ENCODE measurements around the gene ERCC8.
"Not testable (repeated sequence)": the region's sequence is repeated elsewhere in the genome, so short reads cannot be mapped to it uniquely, and the experiment has no call there.

Gene ERCC8

GRCh38 chr5:60903356-60903755 lies 41.5 kb downstream of the ERCC8 start:
- no peak for DNase-seq

DNA sequence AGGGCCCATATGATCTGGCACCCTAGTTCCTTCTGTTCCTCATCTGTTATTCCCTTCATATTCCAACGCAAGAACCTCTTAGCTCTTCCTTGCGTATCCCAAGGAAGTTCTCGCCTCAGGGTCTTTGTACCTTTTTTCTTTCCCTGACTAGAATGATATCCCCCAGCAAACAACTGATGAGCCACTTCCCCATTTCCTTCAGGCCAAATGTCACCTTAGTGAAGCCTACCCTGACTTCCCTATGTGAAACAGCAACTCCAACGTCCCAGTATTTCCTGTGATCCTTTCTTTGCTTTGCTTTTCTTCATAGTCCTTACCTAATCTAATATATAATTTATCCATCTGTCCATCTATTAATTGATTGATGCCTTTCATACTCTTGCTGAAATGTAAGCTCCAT lies 47.9 kb downstream of the ERCC8 start:
- DNase-seq: no peak

DNA sequence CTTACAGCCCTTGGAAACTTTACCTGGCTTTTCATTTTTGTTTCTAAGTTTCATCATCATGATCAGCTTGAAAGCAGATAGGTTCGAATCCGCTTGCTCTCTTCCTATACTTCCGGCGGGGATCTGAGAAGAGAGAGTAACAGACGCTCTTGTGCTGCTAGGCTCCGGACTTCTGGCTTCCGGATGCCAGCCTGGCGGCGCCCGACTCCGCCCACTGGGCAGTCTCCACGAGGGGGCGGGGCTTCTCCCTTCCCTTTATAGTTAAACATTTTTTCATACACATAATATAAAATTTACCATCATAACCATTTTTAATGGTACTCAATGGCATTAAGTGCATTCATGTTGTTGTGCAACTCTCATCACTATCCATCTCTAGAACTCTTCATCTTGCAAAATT lies 51.3 kb downstream of the ERCC8 start:
- no peak for DNase-seq

DNA sequence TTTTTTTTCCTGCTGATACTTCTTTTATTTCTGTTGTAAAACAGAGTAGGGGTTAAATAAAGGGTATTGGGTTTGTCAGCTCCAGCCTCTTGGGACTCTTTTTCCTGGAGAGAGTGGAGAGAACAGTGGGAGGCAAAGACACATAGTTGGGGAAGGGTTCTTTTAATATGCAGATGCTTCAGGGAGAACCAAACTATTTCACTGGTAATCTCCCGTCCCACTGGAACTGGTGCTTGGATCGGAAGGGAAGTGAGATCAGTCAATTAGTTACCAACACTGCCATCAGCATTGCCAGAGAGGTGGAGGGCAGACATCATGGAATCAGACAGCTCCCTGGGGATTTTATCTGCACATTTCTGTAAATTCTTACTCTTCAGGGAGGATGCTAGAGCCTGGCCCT lies 53.2 kb downstream of the ERCC8 start:
- DNase-seq: no peak

DNA sequence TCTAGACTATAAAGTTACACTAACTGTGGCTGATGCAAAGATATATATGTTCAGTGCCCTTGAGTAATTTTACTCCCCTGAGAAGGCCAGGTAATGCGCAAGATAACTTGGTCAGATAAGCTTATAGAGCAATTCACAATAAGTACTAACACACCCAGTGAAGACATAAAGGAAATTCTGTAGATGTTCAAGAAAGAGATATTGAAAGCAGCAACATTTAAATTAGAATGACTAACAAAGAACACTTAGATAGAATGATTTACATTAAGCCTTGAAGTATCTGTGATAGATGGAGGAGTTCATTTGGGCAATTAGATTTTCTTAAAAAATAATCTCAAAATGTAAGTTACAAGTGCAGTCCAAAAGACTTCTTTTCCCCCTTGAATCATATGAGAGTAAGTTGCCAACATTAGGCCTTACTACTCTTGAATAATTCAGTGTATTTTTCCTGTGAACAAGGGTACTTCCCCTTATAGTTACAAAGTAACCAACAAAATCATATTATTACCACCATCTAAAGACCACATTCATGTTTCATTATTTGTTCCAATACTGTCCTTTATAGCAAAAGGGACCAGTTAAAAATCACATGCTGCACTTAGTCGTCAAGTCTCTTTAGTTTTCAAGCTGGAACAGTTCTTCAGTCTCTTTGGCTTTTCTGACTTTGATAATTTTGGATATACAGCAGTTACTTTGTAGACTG lies 56.4 kb downstream of the ERCC8 start:
- DNase-seq: no peak

DNA sequence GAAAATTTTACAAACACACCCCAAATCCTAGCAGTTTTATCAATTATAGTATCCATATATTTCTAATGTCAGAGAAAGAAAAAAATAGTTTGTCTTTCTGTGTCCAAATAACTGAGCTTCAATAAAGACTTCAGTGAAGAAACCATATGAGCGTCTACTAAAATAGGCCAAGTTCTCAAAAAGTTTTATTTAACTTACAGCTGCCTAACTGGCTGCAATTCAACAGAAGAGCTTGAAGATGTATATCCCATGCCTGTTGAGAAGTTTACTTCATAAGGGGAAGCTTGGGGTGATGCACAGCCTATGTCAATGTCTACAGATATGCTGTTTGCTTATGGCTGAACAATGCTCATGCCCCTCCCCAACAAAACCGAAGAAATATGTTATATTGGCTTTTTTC lies 57.1 kb downstream of the ERCC8 start:
- DNase-seq: no peak

DNA sequence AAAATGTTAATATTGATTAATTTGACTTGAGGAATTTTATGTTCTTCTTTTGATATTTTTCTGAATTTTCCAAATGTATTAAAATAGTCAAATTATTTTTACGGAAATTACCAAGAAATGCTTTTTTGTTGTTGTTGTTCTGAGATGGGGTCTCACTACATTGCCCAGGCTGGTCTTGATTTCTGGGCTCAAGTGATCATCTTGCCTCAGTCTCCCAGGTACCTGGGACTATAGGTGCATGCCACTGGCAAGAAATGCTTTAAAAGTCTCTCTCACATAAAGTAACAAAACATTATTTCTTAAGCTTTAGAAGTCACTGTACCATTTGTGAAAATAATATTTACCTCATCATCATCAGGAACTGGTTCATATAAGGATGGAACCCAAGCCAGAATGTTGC lies 57.8 kb downstream of the ERCC8 start:
- DNase-seq: no peak

- DNase-seq: no peak
These were observed 58.7 kb downstream of the ERCC8 start for GRCh38 chr5:60886158-60886557.

DNA sequence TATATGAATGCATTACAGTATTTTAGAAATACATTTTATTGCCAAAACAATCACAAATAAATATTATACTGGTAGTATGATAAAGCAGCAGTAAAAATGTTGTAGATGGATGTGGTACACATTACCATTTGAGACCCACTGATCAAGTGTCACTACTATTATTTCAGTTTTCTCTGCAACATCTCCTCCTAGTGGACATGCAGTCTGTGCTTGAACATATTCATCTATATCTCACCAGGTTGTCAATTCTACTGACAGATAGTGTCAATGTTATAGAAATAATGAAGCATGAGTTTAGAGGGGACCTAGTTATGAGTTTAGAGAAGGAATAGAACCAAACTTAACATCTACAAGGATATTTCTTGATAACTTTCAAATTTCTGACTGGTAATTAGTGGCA lies 61.6 kb downstream of the ERCC8 start:
- DNase-seq: peak; percentile 5

DNA sequence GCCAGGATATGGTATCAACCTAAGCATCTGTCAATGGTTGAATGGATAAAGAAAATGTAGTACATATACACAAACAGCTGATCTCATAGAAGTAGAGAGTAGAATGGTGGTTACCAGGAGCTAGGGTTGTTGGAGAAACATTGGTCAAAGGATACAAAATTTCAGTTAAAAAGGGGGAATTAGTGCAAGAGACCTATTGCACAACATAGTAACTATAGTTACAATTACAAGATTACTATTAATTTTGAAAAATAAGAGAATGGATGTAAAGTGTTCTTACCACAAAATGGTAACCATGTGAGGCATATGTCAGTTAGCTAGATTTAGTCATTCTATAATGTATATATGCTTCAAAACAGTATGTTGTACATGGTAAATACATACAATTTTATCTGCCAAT lies 72.0 kb downstream of the ERCC8 start:
- DNase-seq: no peak

DNA sequence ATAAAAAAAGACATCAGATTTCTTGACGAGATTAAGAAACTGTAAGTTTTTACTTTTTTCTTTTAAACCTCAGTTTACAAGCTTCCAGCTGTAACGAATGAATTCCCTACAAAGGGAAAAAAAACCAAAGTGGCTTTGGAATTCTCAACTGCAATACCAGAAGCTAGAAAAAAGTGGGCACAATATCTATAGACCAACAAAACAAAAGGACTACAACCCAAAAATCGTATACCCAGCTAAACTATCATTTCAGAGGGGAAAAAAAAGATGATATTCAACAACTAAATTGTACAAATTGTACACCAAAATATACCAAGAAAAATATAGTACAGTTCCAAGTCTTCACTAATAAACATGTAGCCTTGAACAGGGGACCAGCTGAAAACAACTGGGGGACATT lies 74.0 kb downstream of the ERCC8 start:
- DNase-seq: no peak

DNA sequence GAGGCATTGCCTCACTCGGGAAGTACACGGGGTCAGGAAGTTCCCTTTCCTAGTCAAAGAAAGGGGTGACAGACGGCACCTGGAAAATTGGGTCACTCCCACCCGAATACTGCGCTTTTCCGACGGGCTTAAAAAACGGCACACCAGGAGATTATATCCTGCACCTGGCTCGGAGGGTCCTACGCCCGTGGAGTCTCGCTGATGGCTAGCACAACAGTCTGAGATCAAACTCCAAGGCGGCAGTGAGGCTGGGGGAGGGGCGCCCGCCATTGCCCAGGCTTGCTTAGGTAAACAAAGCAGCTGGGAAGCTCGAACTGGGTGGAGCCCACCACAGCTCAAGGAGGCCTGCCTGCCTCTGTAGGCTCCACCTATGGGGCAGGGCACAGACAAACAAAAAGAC lies 84.3 kb downstream of the ERCC8 start:
- not testable (repeated sequence) for DNase-seq

DNA sequence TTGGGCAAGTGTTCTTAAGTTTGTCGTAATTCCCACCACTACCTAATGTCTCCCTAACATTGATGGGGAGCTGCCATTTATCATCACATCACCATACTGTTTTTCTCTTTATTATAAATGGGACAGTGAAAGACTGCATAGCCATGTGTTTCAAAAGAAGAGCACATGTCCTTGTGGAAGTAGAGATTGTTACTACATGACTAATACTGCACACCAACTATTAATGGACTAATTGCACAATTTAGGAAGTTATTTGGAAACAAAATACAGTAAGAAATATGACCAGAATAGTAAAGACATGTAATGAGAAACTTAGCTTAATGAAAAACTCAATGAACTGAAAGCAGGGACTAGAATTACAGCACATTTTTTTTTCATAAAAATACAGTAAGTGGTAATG lies 88.8 kb downstream of the ERCC8 start:
- no peak for DNase-seq

- no peak for DNase-seq
These were observed 91.9 kb downstream of the ERCC8 start for GRCh38 chr5:60852940-60853339.

GRCh38 chr5:60852317-60852716 lies 92.6 kb downstream of the ERCC8 start:
- DNase-seq: no peak

GRCh38 chr5:60851626-60852025 lies 93.2 kb downstream of the ERCC8 start:
- no peak for DNase-seq

DNA sequence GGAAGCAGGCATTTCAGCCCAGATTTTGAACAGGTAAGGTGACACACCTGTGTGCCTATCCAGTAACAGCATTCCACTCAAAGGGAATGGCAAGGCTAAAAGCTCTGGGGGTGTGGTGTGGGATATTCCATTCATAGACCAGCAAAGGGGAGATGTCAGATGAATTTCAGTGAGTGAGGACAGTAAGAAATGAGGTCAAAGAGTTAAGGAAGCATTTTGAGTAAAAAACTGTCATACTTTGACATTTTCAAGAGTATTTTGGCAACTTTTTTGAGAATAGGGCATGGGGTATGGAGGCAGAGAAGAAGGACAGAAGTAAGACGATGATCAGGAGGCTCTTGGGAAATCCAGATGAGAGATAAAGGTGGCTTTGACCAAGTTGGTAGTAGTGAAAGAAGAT lies 98.6 kb downstream of the ERCC8 start:
- DNase-seq: no peak

DNA sequence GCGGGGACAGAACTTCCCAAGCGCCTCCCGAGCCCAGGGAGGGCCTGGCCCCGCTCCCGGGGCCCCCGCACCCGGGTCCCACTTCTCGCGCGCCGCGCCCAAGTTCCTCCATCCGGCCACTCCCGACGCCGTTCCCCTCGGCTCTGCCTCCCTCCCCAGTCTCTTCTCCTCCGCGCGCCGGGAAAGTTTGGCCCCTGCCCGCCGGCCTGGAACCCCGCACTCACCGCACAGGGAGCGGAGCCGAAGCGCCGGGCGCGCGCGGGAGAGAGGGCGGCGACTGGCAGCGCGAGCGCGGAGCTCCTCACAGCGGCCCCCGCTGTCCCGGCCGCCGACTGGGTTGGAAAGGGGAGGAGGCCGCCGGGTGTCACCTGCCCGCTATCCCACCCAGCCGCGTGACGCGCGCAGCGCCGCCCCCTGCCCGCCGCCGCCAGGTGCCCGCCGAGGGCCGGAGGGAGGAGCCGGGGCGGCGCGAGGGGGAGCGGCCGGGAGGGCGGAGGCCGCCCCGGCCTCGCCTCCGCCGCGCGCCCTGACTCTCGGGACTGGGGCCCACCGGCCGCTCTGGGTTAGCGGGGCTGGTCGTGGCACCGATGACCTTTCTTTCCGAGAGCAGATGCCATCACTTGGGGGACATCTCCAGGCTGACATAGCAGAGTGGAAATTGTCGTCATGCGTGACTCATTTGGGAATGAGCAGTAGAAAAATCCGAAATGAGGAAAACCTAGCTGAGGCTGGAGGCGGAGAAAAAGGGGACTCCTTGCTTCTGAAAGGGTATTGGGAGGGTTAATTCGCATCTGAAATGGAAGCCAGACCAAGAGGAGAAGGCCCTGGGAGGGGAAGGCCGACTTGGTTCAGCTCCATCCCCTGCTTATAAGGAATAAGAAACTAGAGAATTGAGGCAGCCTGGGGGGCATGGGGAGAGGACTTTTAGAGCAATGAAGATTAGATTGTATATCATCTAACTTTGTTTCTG lies 100.6 kb downstream of the ERCC8 start, which contains the start of gene ELOVL7:
Gene ELOVL7, minus strand, starts transcription at position 334 of the 970 bp plus-strand sequence. CDS start 56,872 bp downstream, outside the sequence.
- DNase-seq: peak; percentile 48

DNA sequence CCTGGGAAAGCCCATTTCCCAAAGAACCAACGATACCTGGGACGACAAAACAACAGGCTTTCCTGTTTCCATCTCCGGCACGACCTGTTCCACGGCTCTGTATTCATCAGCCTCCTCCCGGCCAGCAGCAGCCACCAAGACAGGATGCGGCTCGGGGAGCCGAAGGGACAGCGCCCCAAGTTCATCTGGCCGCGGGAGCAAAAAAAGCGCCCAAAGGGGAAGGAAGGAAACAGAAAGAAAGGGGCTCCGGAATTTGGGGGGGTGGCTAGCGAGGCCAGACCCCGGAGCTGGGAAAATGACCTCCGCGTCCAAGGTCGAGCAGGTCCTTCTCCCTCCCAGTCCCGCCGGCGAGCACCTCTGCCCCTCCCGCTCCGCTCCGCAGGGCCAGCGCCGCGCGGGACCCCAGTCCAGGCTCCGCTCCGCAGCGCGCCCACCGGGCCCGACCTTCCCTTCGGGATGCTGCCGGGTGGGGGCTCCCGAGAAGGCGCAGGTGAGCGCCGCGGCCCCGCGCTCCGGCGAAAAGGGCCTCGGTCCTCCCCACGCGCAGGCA lies 101.4 kb downstream of the ERCC8 start:
- DNase-seq: peak; percentile 22

GRCh38 chr5:60842871-60843385 lies 101.9 kb downstream of the ERCC8 start:
- peak; percentile 22 for DNase-seq

- DNase-seq: peak; percentile 6
These were observed 103.5 kb downstream of the ERCC8 start for GRCh38 chr5:60841361-60841760.

DNA sequence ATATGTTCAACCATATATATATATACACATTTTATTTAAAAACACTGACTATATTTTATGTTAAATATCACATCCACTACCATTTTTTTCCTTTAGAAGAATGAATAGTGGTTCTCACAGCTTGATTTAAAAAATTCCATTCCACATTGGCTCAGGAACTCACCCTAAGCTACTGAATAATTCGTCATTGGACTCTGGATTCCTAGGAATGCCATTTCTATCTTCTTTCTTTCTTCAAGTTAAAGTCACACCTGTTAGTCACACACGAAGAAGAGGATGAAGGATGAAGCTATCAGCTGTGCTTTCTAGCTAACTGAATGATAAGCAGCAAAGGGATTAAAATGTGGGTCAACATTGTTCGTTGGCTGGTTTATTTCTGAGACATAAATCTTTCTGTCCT lies 108.7 kb downstream of the ERCC8 start:
- DNase-seq: no peak

DNA sequence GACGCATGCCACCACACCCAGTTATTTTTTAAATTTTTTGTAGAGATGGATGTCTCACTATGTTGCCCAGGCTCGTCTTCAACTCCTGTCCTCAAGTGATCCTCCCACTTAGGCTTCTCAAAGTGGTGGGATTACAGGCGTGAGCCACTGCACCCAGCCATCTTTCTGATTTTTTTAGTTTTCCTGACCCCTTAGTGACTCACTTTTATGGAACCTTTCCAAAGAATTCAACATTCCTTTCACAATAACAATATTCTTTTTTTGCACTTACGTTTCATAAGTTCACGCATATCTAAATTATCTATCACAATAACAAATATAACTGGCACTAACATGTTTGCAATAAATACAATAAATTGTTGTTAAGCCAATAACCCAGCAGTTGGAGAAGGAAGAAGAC lies 109.3 kb downstream of the ERCC8 start:
- DNase-seq: no peak

- DNase-seq: no peak
These were observed 111.3 kb downstream of the ERCC8 start for GRCh38 chr5:60833520-60833919.

All from NCI-H1092 treated with DMSO at 0.1 percent for 48 hours (cell line).